Kidney epithelial cell (primary cell): ENCODE measurements around the gene MED31. TPM values are rescaled to one million over a fixed set of nuclear protein-coding genes. Genes with fewer than 3 reads are reported as not detected.

ENCODE experiments used
- DNase-seq: peaks from one replicate; pipeline ENCODE4 v3.0.0-alpha.2; 2010; ENCODE audit warnings: low read depth
- H3K27me3 ChIP-seq: 2 replicates; pipeline ENCODE4 v1.6.0; 2011; ENCODE audit warnings: low read length; ENCODE audit not compliant: control insufficient read depth, insufficient read depth
- H3K36me3 ChIP-seq: 2 replicates; pipeline ENCODE4 v1.5.1; 2011; ENCODE audit warnings: low read length; ENCODE audit not compliant: control insufficient read depth, insufficient read depth
- H3K4me3 ChIP-seq: 2 replicates; pipeline ENCODE4 v1.5.1; 2011; ENCODE audit warnings: low read depth, mild to moderate bottlenecking, control low read depth, low read length
- CTCF ChIP-seq: IDR thresholded peaks from 2 replicates; pipeline ENCODE4 v1.5.1; 2011; ENCODE audit warnings: mild to moderate bottlenecking, moderate library complexity, low read length, control low read depth, inconsistent platforms; ENCODE audit not compliant: insufficient read depth, poor library complexity, severe bottlenecking
- total RNA-seq: library from RNA; depleted of rRNA; stranded (reverse); fragments of >200 nt; gene quantifications from 2 replicates; pipeline ENCODE4 v1.2.3, GENCODE V29; 2015

The MED31 gene
- total RNA-seq, 1 donor from 2014 or later, result 13.5 TPM

GRCh38 chr17:6637458-6637840, 14.0 kb downstream of the MED31 start:
- Histone ChIP-seq H3K27me3 (no peaks in the 10 kb centered on the region), H3K4me3 (no peak overlapping the region), H3K36me3 (no peaks in the 10 kb centered on the region)
- TF ChIP-seq CTCF, result no peak
- no peak for DNase-seq

GRCh38 chr17:6636616-6637457, 14.6 kb downstream of the MED31 start:
- no peaks in the 10 kb centered on the region for H3K36me3 ChIP-seq
- no peak for TF ChIP-seq CTCF

GRCh38 chr17:6636105-6636504, 15.3 kb downstream of the MED31 start:
- Histone ChIP-seq H3K36me3 (no peaks in the 10 kb centered on the region), H3K4me3 (no peak overlapping the region), H3K27me3 (no peaks in the 10 kb centered on the region)
- no peak for TF ChIP-seq CTCF
- no peak for DNase-seq

More at GRCh38 chr17:6636616-6637457, 14.6 kb downstream of the MED31 start:
- Histone ChIP-seq H3K4me3 (no peak overlapping the region), H3K27me3 (no peaks in the 10 kb centered on the region)
- no peak for DNase-seq

- TF ChIP-seq CTCF, result no peak
- Histone ChIP-seq H3K36me3 (no peaks in the 10 kb centered on the region), H3K4me3 (no peak overlapping the region), H3K27me3 (no peaks in the 10 kb centered on the region)
- no peak for DNase-seq
Observed at GRCh38 chr17:6633263-6633662, 18.1 kb downstream of the MED31 start.

- H3K4me3 ChIP-seq, result no peak overlapping the region
- TF ChIP-seq CTCF, result no peak
- no peak for DNase-seq
- no peaks in the 10 kb centered on the region for H3K36me3 ChIP-seq
- H3K27me3 ChIP-seq, result no peaks in the 10 kb centered on the region
Observed at GRCh38 chr17:6632530-6632929, 18.9 kb downstream of the MED31 start.

- DNase-seq, result no peak
- Histone ChIP-seq H3K4me3 (no peak overlapping the region), H3K27me3 (no peaks in the 10 kb centered on the region), H3K36me3 (no peaks in the 10 kb centered on the region)
- no peak for TF ChIP-seq CTCF
Observed at GRCh38 chr17:6630390-6630789, 21.0 kb downstream of the MED31 start.
